IPS-20b (cell line): ENCODE data around the gene MS4A6E.

Experiments used
- H3K27ac ChIP-seq: one replicate; pipeline ENCODE4 v1.5.1; 2013; ENCODE audit warnings: low read length
- H3K27me3 ChIP-seq: 2 replicates; pipeline ENCODE4 v1.6.1; 2013; ENCODE audit warnings: mild to moderate bottlenecking, low read length, inconsistent platforms; ENCODE audit not compliant: insufficient read depth
- H3K36me3 ChIP-seq: 2 replicates; pipeline ENCODE4 v1.6.1; 2013; ENCODE audit warnings: low read depth, mild to moderate bottlenecking, inconsistent platforms, low read length, moderate library complexity; ENCODE audit not compliant: insufficient read depth
- H3K4me1 ChIP-seq: 2 replicates; pipeline ENCODE4 v1.6.1; 2013; ENCODE audit warnings: mild to moderate bottlenecking, control low read depth, inconsistent platforms, low read length, moderate library complexity; ENCODE audit not compliant: insufficient read depth
- H3K4me3 ChIP-seq: 2 replicates; pipeline ENCODE4 v1.5.1; 2013; ENCODE audit warnings: mild to moderate bottlenecking, low read length, inconsistent platforms
- H3K9ac ChIP-seq: 2 replicates; pipeline ENCODE4 v1.6.1; 2013; ENCODE audit warnings: low read depth, mild to moderate bottlenecking, inconsistent platforms, low read length, moderate library complexity
- H3K9me3 ChIP-seq: 2 replicates; pipeline ENCODE4 v1.6.1; 2013; ENCODE audit warnings: mild to moderate bottlenecking, low read depth, low read length, inconsistent platforms; ENCODE audit not compliant: insufficient read depth

Gene MS4A6E

DNA sequence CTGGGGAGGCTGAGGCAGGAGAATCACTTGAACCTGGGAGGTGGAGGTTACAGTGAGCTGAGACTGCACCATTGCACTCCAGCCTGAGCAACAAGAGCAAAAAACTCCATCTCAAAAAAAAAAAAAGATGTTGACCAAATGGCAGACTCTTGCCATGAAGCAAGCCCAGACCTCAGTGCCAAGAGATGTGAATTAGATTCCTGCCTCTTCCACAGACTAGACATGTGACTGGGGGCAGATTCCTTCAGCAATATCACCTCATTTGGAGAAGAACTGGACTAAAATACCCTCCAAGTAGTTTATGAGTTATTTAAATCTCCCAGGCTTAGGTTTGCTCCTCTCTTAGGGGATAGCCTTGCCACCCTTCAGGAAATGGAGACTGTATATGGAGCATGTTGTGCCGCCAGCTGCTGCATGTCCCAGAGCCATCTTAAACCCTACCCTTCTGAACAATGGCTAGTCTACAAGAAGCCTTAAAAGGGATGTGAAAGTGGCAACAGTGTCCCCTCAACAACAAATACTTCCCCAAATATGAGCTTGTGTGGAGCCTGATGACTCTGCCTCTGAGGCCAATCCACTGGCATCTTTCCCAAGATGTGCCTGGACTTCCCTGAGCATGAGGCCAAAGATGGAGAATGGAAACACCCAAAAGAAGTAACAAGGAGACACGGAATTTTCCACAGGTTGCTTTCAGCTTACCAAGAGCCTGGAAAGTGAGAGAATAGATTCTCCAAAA is 50.5 kb downstream of the MS4A6E start:
- no peak overlapping the region for H3K4me3 ChIP-seq
- no peak overlapping the region for H3K9ac ChIP-seq
- H3K36me3 ChIP-seq, result no peaks in the 10 kb centered on the region
- no peaks in the 10 kb centered on the region for H3K4me1 ChIP-seq
- H3K9me3 ChIP-seq, result no peaks in the 10 kb centered on the region
- no peaks in the 10 kb centered on the region for H3K27me3 ChIP-seq
- no peak overlapping the region for H3K27ac ChIP-seq

GRCh38 chr11:60378354-60378753 is 51.3 kb downstream of the MS4A6E start, which contains the start of gene MS4A7:
MS4A7 (plus strand) TSS chr11:60378532; CDS start chr11:60383142, 4,610 bp downstream.
- no peaks in the 10 kb centered on the region for H3K36me3 ChIP-seq
- H3K27me3 ChIP-seq, result no peaks in the 10 kb centered on the region
- no peak within 1 kb of the TSS for H3K9ac ChIP-seq
- H3K27ac ChIP-seq, result no peak within 1 kb of the TSS
- no peak within 1 kb of the TSS for H3K4me3 ChIP-seq
- no peaks in the 10 kb centered on the region for H3K9me3 ChIP-seq
- no peaks in the 10 kb centered on the region for H3K4me1 ChIP-seq

DNA sequence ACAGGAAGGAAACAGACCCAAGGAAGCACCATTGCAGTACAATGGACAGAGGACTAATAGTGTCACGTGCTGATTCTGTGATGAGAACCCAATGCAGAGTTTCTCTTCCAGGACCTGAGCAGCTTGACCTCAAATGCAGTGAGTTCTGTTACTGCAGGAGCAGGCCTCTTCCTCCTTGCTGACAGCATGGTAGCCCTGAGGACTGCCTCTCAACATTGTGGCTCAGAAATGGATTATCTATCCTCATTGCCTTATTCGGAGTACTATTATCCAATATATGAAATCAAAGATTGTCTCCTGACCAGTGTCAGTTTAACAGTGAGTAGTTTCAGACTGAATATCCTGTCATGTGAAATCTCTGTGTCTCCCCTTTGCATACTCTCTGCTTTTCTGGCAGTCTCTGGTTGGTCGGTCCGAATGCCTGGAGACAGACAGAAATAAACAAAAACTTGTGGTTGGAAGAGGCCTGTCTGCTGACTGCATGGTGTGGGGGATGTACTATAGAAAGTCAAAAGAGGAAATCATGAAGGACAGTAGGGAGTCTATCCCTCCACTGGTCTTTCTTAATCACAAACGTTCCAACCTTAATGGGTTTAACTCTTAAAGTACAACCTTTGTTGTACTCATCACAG is 62.3 kb downstream of the MS4A6E start:
- no peaks in the 10 kb centered on the region for H3K27me3 ChIP-seq
- no peak overlapping the region for H3K9ac ChIP-seq
- H3K4me3 ChIP-seq, result no peak overlapping the region
- no peaks in the 10 kb centered on the region for H3K9me3 ChIP-seq
- no peak overlapping the region for H3K27ac ChIP-seq
- no peaks in the 10 kb centered on the region for H3K4me1 ChIP-seq
- no peaks in the 10 kb centered on the region for H3K36me3 ChIP-seq

- no peak overlapping the region for H3K27ac ChIP-seq
These were observed 63.4 kb downstream of the MS4A6E start for GRCh38 chr11:60390419-60390818.

More at GRCh38 chr11:60390419-60390818, 63.4 kb downstream of the MS4A6E start:
- Histone ChIP-seq H3K9me3 (no peaks in the 10 kb centered on the region), H3K36me3 (no peaks in the 10 kb centered on the region), H3K4me3 (no peak overlapping the region), H3K27me3 (no peaks in the 10 kb centered on the region), H3K9ac (no peak overlapping the region), H3K4me1 (no peaks in the 10 kb centered on the region)
